OCI-M2 (cell line): ENCODE data around the gene KLHDC7B.

ENCODE experiments used
- DNase-seq: peaks from one replicate; lab custom pipeline; 2025; ENCODE audit not compliant: unreplicated experiment; lab: John Stamatoyannopoulos, UW

Gene KLHDC7B

DNA sequence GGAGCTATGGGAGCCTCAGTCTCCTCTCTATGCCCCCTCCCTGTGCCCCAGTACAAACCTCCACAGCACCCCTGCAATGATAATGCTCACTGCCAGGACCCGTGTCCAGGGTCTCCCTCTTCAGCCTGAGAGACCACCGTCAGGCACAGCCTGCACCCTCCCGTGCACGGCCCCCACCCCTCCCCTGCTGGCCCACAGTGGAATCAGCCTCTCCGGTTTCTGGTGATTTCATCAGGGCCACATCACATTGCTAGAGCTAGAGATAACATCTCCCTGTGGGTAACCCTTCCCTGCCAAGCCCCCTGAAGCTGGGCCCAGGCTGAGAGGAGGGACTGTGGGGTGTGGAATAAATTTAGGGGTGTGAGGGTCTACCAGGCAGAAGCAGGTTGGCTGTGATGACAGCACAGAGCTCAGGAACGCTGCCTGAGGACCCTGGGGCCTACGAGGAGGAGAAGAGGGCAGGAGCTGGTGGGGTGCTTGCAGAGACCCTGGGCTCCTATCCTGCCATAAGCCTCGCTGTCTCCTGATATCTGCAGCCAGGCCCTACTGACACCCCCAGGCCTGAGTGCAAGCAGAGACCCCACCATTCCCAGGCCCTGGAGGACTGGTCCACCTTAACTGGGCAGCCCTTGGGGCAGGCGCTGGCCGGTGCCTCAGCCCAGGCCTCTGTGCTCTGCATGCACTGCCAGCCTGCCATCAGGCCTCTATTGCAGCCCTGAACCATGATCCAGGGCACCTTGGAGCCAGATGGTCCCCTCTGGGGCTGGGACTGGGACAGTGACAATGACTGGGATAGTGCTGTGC is at the start of gene KLHDC7B:
KLHDC7B (plus strand) TSS at position 378 of the 804 bp plus-strand sequence; CDS start at position 723, 345 bp downstream.
- DNase-seq: no peak

DNA sequence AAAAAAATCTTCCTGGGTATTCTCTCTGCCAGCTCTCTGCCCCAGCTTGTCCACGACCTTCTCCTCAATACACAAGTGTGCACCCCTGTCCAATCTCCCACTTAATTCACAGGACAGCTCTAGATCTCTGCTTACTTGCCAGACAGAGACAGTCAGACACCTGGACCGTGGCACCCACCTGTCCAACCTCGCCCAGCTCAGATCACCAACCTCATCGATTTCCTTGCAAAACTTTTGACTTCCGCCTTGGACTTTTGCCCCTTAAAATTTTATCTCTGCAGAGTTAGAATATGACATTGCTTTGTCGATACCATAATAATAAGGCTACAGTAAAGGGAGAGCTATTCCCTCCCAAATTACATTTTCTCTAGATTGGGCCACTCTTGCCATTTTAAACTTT is 48.6 kb upstream of the KLHDC7B start:
- no peak for DNase-seq

DNA sequence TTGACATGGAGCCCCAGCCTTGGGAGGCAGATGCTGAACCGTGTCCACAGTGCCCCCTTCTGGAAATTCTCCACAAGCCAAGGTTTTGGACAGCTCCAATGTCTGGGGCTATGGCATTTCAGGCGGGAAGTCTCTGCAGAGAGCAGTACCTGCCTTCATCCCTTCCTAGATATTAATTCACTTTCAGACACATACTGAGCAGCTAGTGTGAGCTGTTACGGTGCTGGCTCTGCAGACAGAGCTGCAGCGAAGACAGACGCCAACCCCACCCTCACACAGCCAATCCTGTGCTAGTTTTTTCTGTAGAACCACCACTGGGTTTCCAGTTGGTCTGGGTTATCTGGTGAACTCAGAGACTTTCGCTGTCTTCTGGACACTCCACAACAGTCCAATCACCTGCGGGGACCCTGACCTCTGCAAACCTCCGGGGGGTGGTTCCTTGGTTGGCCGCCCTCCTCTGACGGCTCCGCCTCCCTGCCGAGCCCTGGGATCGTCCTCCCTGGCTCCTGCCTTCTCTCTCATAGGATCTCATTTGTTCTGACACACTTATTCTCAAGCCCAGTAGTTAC is 47.3 kb upstream of the KLHDC7B start:
- DNase-seq: peak; percentile 35

DNA sequence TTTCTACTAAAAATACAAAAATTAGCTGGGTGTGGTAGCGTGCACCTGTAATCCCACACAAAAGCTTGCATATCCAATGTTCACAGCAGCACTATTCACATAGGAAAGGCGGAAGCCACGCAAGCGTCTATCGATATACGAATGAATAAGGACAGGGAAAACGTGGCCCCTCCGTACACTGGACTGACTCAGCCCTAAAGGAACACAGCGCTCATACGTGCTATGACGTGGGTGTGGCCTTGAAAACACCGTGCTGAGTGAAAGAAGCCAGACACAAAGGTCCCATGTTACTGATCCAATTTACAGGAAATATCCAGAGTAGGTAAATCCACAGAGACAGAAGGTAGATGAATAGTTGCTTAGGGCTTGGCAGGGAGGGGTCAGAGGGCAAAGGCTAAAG is 45.2 kb upstream of the KLHDC7B start:
- no peak for DNase-seq

GRCh38 chr22:50502096-50502495 is 43.6 kb upstream of the KLHDC7B start:
- no peak for DNase-seq

- no peak for DNase-seq
These were observed 42.8 kb upstream of the KLHDC7B start for GRCh38 chr22:50502628-50503474.

- no peak for DNase-seq
These were observed 42.1 kb upstream of the KLHDC7B start for GRCh38 chr22:50503475-50504145.

- no peak for DNase-seq
These were observed 41.1 kb upstream of the KLHDC7B start for GRCh38 chr22:50504369-50505211.

DNA sequence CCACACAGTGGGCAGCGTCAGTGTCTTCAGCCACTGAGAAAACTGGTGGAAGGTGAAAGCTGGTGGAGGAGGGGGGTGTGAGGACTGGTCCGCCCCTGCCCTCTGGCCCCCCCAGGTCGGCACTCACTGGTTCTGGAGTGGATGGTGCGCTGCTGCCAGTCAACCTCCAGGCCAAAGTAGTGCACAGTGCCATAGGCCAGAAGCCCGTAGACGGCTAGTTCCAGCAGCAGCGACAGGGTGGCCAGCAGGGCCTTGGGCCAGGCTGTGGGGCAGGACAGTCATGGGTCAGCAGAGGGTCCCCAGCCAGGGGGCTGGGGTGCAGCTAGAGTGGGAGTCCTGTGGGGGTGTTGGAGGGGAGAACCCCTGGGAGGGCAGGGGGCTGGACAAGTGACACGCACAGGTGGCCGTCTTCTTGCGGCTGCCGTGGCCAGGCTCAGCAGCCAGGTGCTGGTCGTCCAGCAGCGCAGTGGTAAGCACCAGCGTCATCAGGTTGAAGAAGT is 40.4 kb upstream of the KLHDC7B start:
- DNase-seq: no peak

DNA sequence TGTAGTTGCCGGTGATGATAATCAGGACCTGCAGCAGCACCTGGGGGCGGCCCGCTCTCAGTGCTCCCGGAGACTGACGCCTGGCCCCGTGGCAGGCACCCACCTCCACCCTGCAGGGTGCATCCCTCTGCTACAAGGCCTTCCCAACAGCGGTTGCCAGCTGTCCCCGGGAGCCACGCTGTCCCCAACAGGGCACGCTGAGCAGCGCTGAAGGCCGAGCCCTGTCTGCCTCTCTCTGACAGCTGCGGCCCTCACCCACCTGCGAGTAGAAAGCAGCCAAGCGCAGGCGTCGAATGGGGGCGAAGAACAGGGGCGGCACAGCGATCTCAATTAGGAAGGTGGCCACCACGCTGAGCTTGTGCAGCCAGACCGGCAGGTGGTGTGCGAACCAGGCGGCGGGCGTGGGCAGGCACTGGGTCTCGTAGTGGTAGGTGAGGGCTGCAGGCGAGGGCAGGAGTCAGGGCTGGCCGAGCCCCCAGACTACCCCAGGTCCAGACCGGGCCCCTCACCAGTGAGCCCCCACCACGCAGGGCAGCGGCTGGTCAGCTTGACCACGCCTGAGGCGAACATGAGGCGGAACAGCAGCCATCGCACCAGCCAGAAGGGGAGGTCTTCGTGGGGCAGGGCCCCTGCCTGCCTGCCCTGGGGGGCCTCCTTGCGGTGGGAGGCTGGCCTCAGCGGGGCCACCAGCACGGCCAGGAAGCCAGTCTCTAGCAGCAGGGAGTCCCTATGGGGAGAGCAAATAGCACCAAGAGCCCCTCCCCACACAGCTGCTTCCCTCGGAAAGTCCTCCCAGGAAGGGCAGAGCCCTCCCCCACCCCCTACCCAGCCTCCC is 39.7 kb upstream of the KLHDC7B start:
- no peak for DNase-seq

DNA sequence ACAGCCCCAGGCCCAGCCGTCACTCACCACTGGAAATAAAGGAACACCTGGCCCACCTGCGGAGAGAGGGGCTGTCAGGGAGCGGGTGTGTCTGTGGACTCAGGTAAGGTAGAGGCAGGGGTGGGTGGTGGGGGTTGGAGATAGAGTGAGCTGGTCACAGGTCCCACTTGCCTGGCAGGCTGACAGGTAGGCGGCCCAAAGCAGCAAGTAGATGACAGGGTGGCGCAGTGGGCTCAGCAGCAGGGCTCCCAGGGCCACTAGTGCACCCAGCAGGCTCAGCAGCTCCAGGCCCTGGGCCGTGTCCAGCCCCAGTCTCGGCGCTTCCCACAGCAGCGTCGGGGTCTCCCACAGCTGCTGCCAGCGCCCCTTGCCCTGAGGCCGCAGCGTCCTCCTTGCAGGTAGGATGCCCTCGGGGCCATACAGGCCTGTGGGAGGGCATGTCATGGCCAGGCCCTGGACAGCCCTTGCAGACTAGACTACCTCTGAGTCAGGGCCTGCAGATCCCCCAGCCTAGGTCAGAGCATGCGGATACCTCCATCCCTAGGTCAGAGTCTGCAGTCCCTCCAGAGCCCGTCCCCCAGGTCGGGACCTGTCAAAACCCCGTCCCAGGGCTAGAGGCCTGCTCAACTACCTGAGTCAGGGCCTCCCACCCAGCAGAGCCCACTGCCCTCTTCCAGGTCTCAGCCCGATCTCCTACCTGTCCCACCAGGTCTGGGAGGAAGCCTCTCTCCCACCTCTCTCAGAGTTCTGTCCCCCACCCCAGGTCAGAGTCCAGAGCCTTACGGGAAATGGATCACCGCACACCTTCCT is 38.9 kb upstream of the KLHDC7B start:
- DNase-seq: no peak

- DNase-seq: no peak
These were observed 38.2 kb upstream of the KLHDC7B start, which contains the start of gene LMF2 for GRCh38 chr22:50507421-50507990. LMF2 (minus strand) TSS chr22:50507702; CDS start chr22:50507675, 27 bp downstream.

DNA sequence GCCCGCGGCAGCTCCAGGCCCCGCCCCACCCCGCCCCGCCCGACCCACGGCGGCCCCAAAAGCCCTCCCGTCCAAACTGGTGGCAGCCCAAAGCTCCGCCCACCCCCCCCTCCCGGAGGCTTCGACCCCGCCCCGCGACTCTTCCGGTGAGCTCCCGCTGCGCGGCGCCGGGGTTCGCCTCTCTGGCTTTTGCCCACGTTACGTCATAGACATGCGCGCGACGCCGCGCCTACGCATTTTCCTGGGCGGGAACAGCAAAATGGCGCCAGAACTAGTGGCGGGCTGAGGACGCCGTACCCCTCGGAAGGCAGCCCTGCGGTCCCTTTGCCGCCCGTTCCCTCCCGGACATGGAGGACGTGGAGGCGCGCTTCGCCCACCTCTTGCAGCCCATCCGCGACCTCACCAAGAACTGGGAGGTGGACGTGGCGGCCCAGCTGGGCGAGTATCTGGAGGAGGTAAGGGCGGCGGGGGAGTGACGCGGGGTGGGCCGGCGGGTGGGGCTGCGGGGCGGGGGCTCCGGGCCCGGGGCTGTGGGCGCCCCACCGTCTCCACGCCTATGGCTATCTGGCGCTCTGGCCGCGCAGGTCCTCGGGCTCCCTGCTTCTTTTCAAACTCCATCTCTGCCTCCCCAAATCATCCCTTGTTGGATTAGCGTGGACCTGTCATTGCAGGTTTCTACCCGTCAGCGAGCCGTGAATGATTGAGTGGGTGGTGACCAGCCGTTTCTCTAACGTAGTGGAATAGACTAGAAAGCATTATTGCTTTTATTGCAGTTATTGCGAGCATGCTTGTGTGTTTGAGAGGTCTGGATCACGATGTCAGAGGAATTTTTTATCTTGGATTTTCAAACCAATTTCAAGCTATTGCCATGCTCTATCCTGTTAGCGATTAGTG is 37.5 kb upstream of the KLHDC7B start, which contains the start of gene NCAPH2:
NCAPH2 (plus strand) TSS at position 234 of the 894 bp plus-strand sequence; CDS start at position 348, 114 bp downstream.
- peak; percentile 52 for DNase-seq

DNA sequence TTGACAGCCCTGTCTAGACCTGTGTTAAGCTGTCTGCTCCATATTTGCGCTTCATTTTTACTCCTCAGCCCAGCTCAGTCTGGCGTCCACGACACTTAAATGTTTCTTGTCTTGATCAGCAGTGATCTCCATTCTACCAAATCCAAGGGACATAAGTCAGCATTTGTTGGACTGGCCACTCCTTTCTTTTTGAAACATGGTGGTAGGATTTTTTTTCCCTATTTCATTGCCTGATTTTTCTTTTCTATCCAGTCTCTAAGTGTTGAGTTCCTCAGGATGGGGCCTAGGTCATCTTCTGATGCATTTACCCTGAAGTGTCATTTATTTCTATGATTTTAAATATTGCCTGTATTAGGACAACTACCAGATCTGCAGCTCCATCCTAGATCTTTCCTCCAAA is 36.8 kb upstream of the KLHDC7B start:
- no peak for DNase-seq

DNA sequence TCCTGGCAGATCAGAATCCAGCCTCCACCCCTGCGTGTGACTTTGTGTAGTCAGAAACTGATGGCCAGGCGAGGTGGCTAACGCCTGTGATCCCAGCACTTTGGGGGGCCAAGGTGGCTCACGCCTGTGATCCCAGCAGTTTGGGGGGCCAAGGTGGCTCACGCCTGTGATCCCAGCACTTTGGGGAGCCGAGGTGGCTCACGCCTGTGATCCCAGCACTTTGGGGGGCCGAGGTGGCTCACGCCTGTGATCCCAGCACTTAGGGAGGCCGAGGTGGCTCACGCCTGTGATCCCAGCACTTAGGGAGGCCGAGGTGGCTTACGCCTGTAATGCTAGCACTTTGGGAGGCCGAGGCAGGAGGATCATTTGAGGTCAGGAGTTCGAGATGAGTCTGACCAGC is 32.5 kb upstream of the KLHDC7B start:
- DNase-seq: no peak

DNA sequence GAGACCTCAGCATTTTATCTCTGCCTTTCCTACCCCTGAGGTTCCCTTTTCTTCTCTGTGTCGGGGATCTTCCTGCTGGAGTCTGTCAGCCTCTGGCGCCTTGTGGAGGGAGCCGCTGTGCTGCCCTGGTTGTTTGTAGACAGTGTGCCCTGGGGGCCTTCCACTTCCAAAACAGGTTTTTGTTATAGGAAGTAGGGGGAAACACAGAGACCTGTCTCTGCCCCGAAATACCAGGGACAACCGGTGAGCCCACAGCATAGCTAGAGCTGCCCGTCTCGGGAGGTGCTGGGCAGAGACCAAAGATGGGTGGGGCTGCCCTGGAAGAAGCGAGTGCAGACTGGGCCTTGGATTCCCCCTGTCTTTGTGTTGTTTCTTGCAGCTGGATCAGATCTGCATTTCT is 29.6 kb upstream of the KLHDC7B start:
- no peak for DNase-seq

DNA sequence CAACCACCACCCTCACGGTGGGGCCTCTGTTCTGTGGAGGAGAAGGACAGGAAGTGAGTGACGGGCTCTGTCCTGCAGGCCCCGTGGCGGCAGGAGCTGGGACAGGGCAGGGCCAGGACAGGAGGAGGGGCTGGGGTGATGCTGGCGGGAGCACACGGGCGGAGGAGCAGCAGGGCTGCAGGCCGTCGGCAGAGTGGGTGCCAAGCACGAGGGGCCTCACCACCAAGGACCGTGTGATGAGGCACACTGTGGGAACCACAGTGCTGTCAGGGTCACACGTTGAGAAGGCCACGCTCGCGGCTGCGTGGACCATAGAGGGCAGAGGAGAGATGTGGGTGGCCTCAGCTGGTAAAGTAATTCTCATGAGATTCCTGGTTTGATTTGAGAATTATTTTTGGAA is 28.8 kb upstream of the KLHDC7B start:
- DNase-seq: no peak
